ENCODE results near the gene DNAH6.

DNAH6 gene

GRCh38 chr2:84628486-84628885 lies 112.2 kb downstream of the DNAH6 start:
- Histone ChIP-seq H3K27ac (ENCODE audit: insufficient read depth, low read depth, low read length, poor library complexity, severe bottlenecking) (no peak overlapping the region), H3K9me3 (ENCODE audit: control insufficient read depth, low read length) (no peaks in the 10 kb centered on the region), H3K4me1 (ENCODE audit: control insufficient read depth, insufficient read depth, low read length) (no peaks in the 10 kb centered on the region), H3K36me3 (ENCODE audit: control insufficient read depth, insufficient read depth, low read length) (no peaks in the 10 kb centered on the region), H3K27me3 (ENCODE audit: control insufficient read depth, insufficient read depth, low read length, poor library complexity, severe bottlenecking) (no peaks in the 10 kb centered on the region), H3K4me3 (ENCODE audit: insufficient read depth, low read depth, low read length) (no peak overlapping the region)
- WGBS, 2 experiments, result 76% methylated on average over 2 of the region's 2 CpGs; no CpG with 5 or more reads in 1 of the 2 experiments

- H3K27me3 ChIP-seq (ENCODE audit: control insufficient read depth, insufficient read depth, low read length, poor library complexity, severe bottlenecking), result no peaks in the 10 kb centered on the region
- no peak overlapping the region for H3K4me3 ChIP-seq (ENCODE audit: insufficient read depth, low read depth, low read length)
- H3K4me1 ChIP-seq (ENCODE audit: control insufficient read depth, insufficient read depth, low read length), result no peaks in the 10 kb centered on the region
- H3K27ac ChIP-seq (ENCODE audit: insufficient read depth, low read depth, low read length, poor library complexity, severe bottlenecking), result no peak overlapping the region
- H3K9me3 ChIP-seq (ENCODE audit: control insufficient read depth, low read length), result no peaks in the 10 kb centered on the region
- no peaks in the 10 kb centered on the region for H3K36me3 ChIP-seq (ENCODE audit: control insufficient read depth, insufficient read depth, low read length)
Observed at GRCh38 chr2:84629550-84629949, 113.3 kb downstream of the DNAH6 start.

- 67 to 70% methylated on average over 6 of the region's 6 CpGs for WGBS, 2 experiments
- Histone ChIP-seq H3K27ac (ENCODE audit: insufficient read depth, low read depth, low read length, poor library complexity, severe bottlenecking) (no peak overlapping the region), H3K36me3 (ENCODE audit: control insufficient read depth, insufficient read depth, low read length) (no peaks in the 10 kb centered on the region), H3K4me3 (ENCODE audit: insufficient read depth, low read depth, low read length) (no peak overlapping the region), H3K4me1 (ENCODE audit: control insufficient read depth, insufficient read depth, low read length) (no peaks in the 10 kb centered on the region), H3K9me3 (ENCODE audit: control insufficient read depth, low read length) (no peaks in the 10 kb centered on the region), H3K27me3 (ENCODE audit: control insufficient read depth, insufficient read depth, low read length, poor library complexity, severe bottlenecking) (no peaks in the 10 kb centered on the region)
Observed at GRCh38 chr2:84631047-84631446, 114.7 kb downstream of the DNAH6 start.

GRCh38 chr2:84631985-84632384 lies 115.7 kb downstream of the DNAH6 start:
- Histone ChIP-seq H3K4me3 (ENCODE audit: insufficient read depth, low read depth, low read length) (no peak overlapping the region), H3K36me3 (ENCODE audit: control insufficient read depth, insufficient read depth, low read length) (no peaks in the 10 kb centered on the region), H3K27me3 (ENCODE audit: control insufficient read depth, insufficient read depth, low read length, poor library complexity, severe bottlenecking) (no peaks in the 10 kb centered on the region), H3K27ac (ENCODE audit: insufficient read depth, low read depth, low read length, poor library complexity, severe bottlenecking) (no peak overlapping the region), H3K9me3 (ENCODE audit: control insufficient read depth, low read length) (no peaks in the 10 kb centered on the region), H3K4me1 (ENCODE audit: control insufficient read depth, insufficient read depth, low read length) (no peaks in the 10 kb centered on the region)
- 75 to 87% methylated on average over 5 of the region's 5 CpGs for WGBS, 2 experiments

- H3K4me3 ChIP-seq (ENCODE audit: insufficient read depth, low read depth, low read length), result no peak overlapping the region
- WGBS, 2 experiments, result 86 to 90% methylated on average over 2 of the region's 2 CpGs
- no peaks in the 10 kb centered on the region for H3K9me3 ChIP-seq (ENCODE audit: control insufficient read depth, low read length)
- no peak overlapping the region for H3K27ac ChIP-seq (ENCODE audit: insufficient read depth, low read depth, low read length, poor library complexity, severe bottlenecking)
- H3K27me3 ChIP-seq (ENCODE audit: control insufficient read depth, insufficient read depth, low read length, poor library complexity, severe bottlenecking), result no peaks in the 10 kb centered on the region
- H3K36me3 ChIP-seq (ENCODE audit: control insufficient read depth, insufficient read depth, low read length), result no peaks in the 10 kb centered on the region
- no peaks in the 10 kb centered on the region for H3K4me1 ChIP-seq (ENCODE audit: control insufficient read depth, insufficient read depth, low read length)
Observed at GRCh38 chr2:84636080-84636971, 120.0 kb downstream of the DNAH6 start.

GRCh38 chr2:84639751-84640150 lies 123.5 kb downstream of the DNAH6 start:
- no peak overlapping the region for H3K4me3 ChIP-seq (ENCODE audit: insufficient read depth, low read depth, low read length)

GRCh38 chr2:84640411-84640810 lies 124.1 kb downstream of the DNAH6 start:
- H3K27me3 ChIP-seq (ENCODE audit: control insufficient read depth, insufficient read depth, low read length, poor library complexity, severe bottlenecking), result no peaks in the 10 kb centered on the region
- H3K27ac ChIP-seq (ENCODE audit: insufficient read depth, low read depth, low read length, poor library complexity, severe bottlenecking), result no peak overlapping the region
- WGBS, 2 experiments, result 90 to 96% methylated on average over 2 of the region's 2 CpGs

More at GRCh38 chr2:84639751-84640150, 123.5 kb downstream of the DNAH6 start:
- Histone ChIP-seq H3K9me3 (ENCODE audit: control insufficient read depth, low read length) (peaks cover 2% of the 10 kb centered on the region), H3K27ac (ENCODE audit: insufficient read depth, low read depth, low read length, poor library complexity, severe bottlenecking) (no peak overlapping the region), H3K36me3 (ENCODE audit: control insufficient read depth, insufficient read depth, low read length) (no peaks in the 10 kb centered on the region), H3K4me1 (ENCODE audit: control insufficient read depth, insufficient read depth, low read length) (no peaks in the 10 kb centered on the region), H3K27me3 (ENCODE audit: control insufficient read depth, insufficient read depth, low read length, poor library complexity, severe bottlenecking) (no peaks in the 10 kb centered on the region)
- WGBS, 2 experiments, result 89 to 92% methylated on average over 5 of the region's 5 CpGs

GRCh38 chr2:84641021-84641420 lies 124.7 kb downstream of the DNAH6 start:
- Histone ChIP-seq H3K9me3 (ENCODE audit: control insufficient read depth, low read length) (peaks cover 2% of the 10 kb centered on the region), H3K27ac (ENCODE audit: insufficient read depth, low read depth, low read length, poor library complexity, severe bottlenecking) (no peak overlapping the region), H3K36me3 (ENCODE audit: control insufficient read depth, insufficient read depth, low read length) (no peaks in the 10 kb centered on the region), H3K4me1 (ENCODE audit: control insufficient read depth, insufficient read depth, low read length) (no peaks in the 10 kb centered on the region), H3K4me3 (ENCODE audit: insufficient read depth, low read depth, low read length) (no peak overlapping the region), H3K27me3 (ENCODE audit: control insufficient read depth, insufficient read depth, low read length, poor library complexity, severe bottlenecking) (no peaks in the 10 kb centered on the region)
- 83 to 94% methylated on average over 1 of the region's 1 CpG for WGBS, 2 experiments

More at GRCh38 chr2:84640411-84640810, 124.1 kb downstream of the DNAH6 start:
- H3K36me3 ChIP-seq (ENCODE audit: control insufficient read depth, insufficient read depth, low read length), result no peaks in the 10 kb centered on the region
- peaks cover 2% of the 10 kb centered on the region for H3K9me3 ChIP-seq (ENCODE audit: control insufficient read depth, low read length)
- H3K4me1 ChIP-seq (ENCODE audit: control insufficient read depth, insufficient read depth, low read length), result no peaks in the 10 kb centered on the region
- H3K4me3 ChIP-seq (ENCODE audit: insufficient read depth, low read depth, low read length), result no peak overlapping the region

GRCh38 chr2:84643991-84644390 lies 127.7 kb downstream of the DNAH6 start:
- H3K27ac ChIP-seq (ENCODE audit: insufficient read depth, low read depth, low read length, poor library complexity, severe bottlenecking), result no peak overlapping the region
- H3K27me3 ChIP-seq (ENCODE audit: control insufficient read depth, insufficient read depth, low read length, poor library complexity, severe bottlenecking), result no peaks in the 10 kb centered on the region
- no peak overlapping the region for H3K4me3 ChIP-seq (ENCODE audit: insufficient read depth, low read depth, low read length)
- H3K9me3 ChIP-seq (ENCODE audit: control insufficient read depth, low read length), result peaks cover 2% of the 10 kb centered on the region
- WGBS, 2 experiments, result 76 to 81% methylated on average over 3 of the region's 3 CpGs
- no peaks in the 10 kb centered on the region for H3K4me1 ChIP-seq (ENCODE audit: control insufficient read depth, insufficient read depth, low read length)
- no peaks in the 10 kb centered on the region for H3K36me3 ChIP-seq (ENCODE audit: control insufficient read depth, insufficient read depth, low read length)

GRCh38 chr2:84646514-84646913 lies 130.2 kb downstream of the DNAH6 start:
- Histone ChIP-seq H3K27me3 (ENCODE audit: control insufficient read depth, insufficient read depth, low read length, poor library complexity, severe bottlenecking) (no peaks in the 10 kb centered on the region), H3K9me3 (ENCODE audit: control insufficient read depth, low read length) (peaks cover 2% of the 10 kb centered on the region), H3K4me1 (ENCODE audit: control insufficient read depth, insufficient read depth, low read length) (no peaks in the 10 kb centered on the region), H3K36me3 (ENCODE audit: control insufficient read depth, insufficient read depth, low read length) (no peaks in the 10 kb centered on the region), H3K4me3 (ENCODE audit: insufficient read depth, low read depth, low read length) (no peak overlapping the region), H3K27ac (ENCODE audit: insufficient read depth, low read depth, low read length, poor library complexity, severe bottlenecking) (no peak overlapping the region)
